H1 (cell line): ENCODE measurements around the gene RNF166. TPM values are rescaled to one million over a fixed set of nuclear protein-coding genes. Genes with fewer than 3 reads are reported as not detected.

Experiments used
- CTCF ChIA-PET: fragments of 300-600 bp; sonication (Branson Sonifier 250); formaldehyde crosslinking; loops from one replicate; lab custom pipeline; 2021; ENCODE audit not compliant: partially characterized antibody; lab: Charles Lee
- POLR2A ChIA-PET: fragments of 300-600 bp; sonication (Branson Sonifier 250); formaldehyde crosslinking; loops from one replicate; lab custom pipeline; 2021; ENCODE audit warnings: inconsistent platforms; ENCODE audit not compliant: partially characterized antibody; lab: Charles Lee
- DNase-seq, 2 experiments: peaks; one replicate each; pipeline versions ENCODE4 v3.0.0 to v3.0.0-alpha.2; 2010 to 2022; ENCODE audit warnings: low spot score in 2 of 2, low read depth in 1 of 2, mixed read lengths in 1 of 2
- FAIRE-seq: peaks from 2 replicates; lab custom pipeline; 2011; peaks lifted over from hg19 to GRCh38; lab: Jason Lieb, UNC
- H2AFZ ChIP-seq: 2 replicates; pipeline ENCODE4 v1.8.1; 2012; ENCODE audit warnings: low read length, inconsistent platforms
- H2AK5ac ChIP-seq: 2 replicates; pipeline ENCODE4 v1.6.1; 2013; ENCODE audit warnings: low read depth, low read length
- H2BK120ac ChIP-seq: replicated peaks from 2 replicates; pipeline ENCODE3; 2013; ENCODE audit warnings: low read depth, low read length, inconsistent platforms
- H2BK12ac ChIP-seq: 2 replicates; pipeline ENCODE4 v1.6.1; 2013; ENCODE audit warnings: low read depth, low read length
- H2BK15ac ChIP-seq: 2 replicates; pipeline ENCODE4 v1.6.1; 2013; ENCODE audit warnings: low read length
- H2BK20ac ChIP-seq: 2 replicates; pipeline ENCODE4 v1.6.1; 2013; ENCODE audit warnings: low read length
- H2BK5ac ChIP-seq: 2 replicates; pipeline ENCODE4 v1.6.1; 2013; ENCODE audit warnings: low read depth, low read length
- H3K14ac ChIP-seq: 2 replicates; pipeline ENCODE4 v1.6.1; 2013; ENCODE audit warnings: inconsistent platforms; ENCODE audit not compliant: insufficient read length
- H3K18ac ChIP-seq: 2 replicates; pipeline ENCODE4 v1.6.1; 2013; ENCODE audit warnings: low read length; ENCODE audit errors: extremely low read depth
- H3K23ac ChIP-seq: 2 replicates; pipeline ENCODE4 v1.6.1; 2013; ENCODE audit warnings: inconsistent platforms; ENCODE audit not compliant: insufficient read length
- H3K23me2 ChIP-seq: 2 replicates; pipeline ENCODE4 v1.6.1; 2013; ENCODE audit warnings: low read depth, low read length
- H3K27ac ChIP-seq: 2 replicates; pipeline ENCODE4 v1.6.1; 2011; ENCODE audit warnings: low read depth, low read length, inconsistent platforms
- H3K27me3 ChIP-seq, 4 experiments: replicated peaks in 1 of 4; 1 replicate in 1 of 4; 2 replicates in 3 of 4; pipeline versions ENCODE4 v1.6.1 to v1.8.1; 2011 to 2013; ENCODE audit warnings: low read length in 3 of 4, mild to moderate bottlenecking in 3 of 4, inconsistent platforms in 2 of 4, mixed read lengths in 2 of 4, moderate library complexity in 1 of 4; ENCODE audit not compliant: control insufficient read depth in 3 of 4, insufficient read depth in 3 of 4; ENCODE audit errors: extremely low read depth in 1 of 4
- H3K36me3 ChIP-seq, 4 experiments: 2 replicates each; pipeline versions ENCODE4 v1.6.1 to v1.8.1; 2011 to 2013; ENCODE audit warnings: mild to moderate bottlenecking in 4 of 4, low read length in 3 of 4, moderate library complexity in 2 of 4, control low read depth in 1 of 4, inconsistent platforms in 1 of 4; ENCODE audit not compliant: insufficient read depth in 4 of 4, control insufficient read depth in 2 of 4
- H3K4ac ChIP-seq: replicated peaks from 2 replicates; pipeline ENCODE3; 2013; ENCODE audit warnings: low read length, low read depth, mixed read lengths, inconsistent platforms; ENCODE audit not compliant: insufficient read length
- H3K4me1 ChIP-seq, 4 experiments: replicated peaks in 1 of 4; 1 replicate in 1 of 4; 2 replicates in 3 of 4; pipeline versions ENCODE4 v1.6.1 to v1.8.1; 2011 to 2013; ENCODE audit warnings: low read length in 3 of 4, inconsistent platforms in 2 of 4, mixed read lengths in 1 of 4; ENCODE audit not compliant: insufficient read depth in 4 of 4, control insufficient read depth in 3 of 4
- H3K4me2 ChIP-seq, 2 experiments: 2 replicates each; pipeline versions ENCODE4 v1.6.1 to v1.8.1; 2011 to 2013; ENCODE audit warnings: low read depth in 2 of 2, low read length in 2 of 2, control low read depth in 1 of 2, inconsistent platforms in 1 of 2, mild to moderate bottlenecking in 1 of 2; ENCODE audit not compliant: insufficient read depth in 1 of 2
- H3K4me3 ChIP-seq, 4 experiments: fragments of 200-600, 300-600 bp in 1 of 4; sonication (generic), shearing (Covaris generic), sonication (Bioruptor Twin) in 1 of 4; 2 replicates each; pipeline versions ENCODE4 v1.5.1 to v1.8.1; 2011 to 2016; ENCODE audit warnings: low read length in 4 of 4, low read depth in 3 of 4, control low read depth in 2 of 4, inconsistent platforms in 2 of 4, mild to moderate bottlenecking in 2 of 4, mixed read lengths in 1 of 4, moderate library complexity in 1 of 4; ENCODE audit not compliant: insufficient read depth in 2 of 4; ENCODE audit errors: extremely low read depth in 1 of 4
- H3K56ac ChIP-seq: replicated peaks from 2 replicates; pipeline ENCODE3; 2013; ENCODE audit warnings: low read depth, mild to moderate bottlenecking, mixed read lengths, low read length, inconsistent platforms; ENCODE audit not compliant: insufficient read length
- H3K79me1 ChIP-seq: 2 replicates; pipeline ENCODE4 v1.6.1; 2013; ENCODE audit warnings: low read depth, low read length, control low read depth
- H3K79me2 ChIP-seq, 2 experiments: 2 replicates each; pipeline versions ENCODE4 v1.6.1 to v1.8.1; 2012 to 2013; ENCODE audit warnings: low read length in 2 of 2, mild to moderate bottlenecking in 2 of 2, inconsistent platforms in 1 of 2; ENCODE audit not compliant: insufficient read depth in 2 of 2, control insufficient read depth in 1 of 2
- H3K9ac ChIP-seq, 4 experiments: replicated peaks in 1 of 4; 1 replicate in 1 of 4; 2 replicates in 3 of 4; pipeline versions ENCODE4 v1.6.1 to v1.8.1; 2011 to 2013; ENCODE audit warnings: low read depth in 3 of 4, low read length in 3 of 4, control low read depth in 2 of 4, mild to moderate bottlenecking in 2 of 4, moderate library complexity in 2 of 4, inconsistent platforms in 1 of 4; ENCODE audit errors: extremely low read depth in 1 of 4
- H3K9me3 ChIP-seq, 2 experiments: 2 replicates each; pipeline versions ENCODE4 v1.6.1 to v1.8.1; 2012 to 2013; ENCODE audit warnings: mild to moderate bottlenecking in 2 of 2, moderate library complexity in 2 of 2, control low read depth in 1 of 2, inconsistent platforms in 1 of 2, low read depth in 1 of 2, low read length in 1 of 2, mixed read lengths in 1 of 2; ENCODE audit not compliant: insufficient read depth in 2 of 2
- H4K20me1 ChIP-seq, 2 experiments: replicated peaks in 1 of 2; 2 replicates each; pipeline versions ENCODE3 to v1.8.1; 2011 to 2013; ENCODE audit warnings: inconsistent platforms in 2 of 2, low read length in 2 of 2, mild to moderate bottlenecking in 1 of 2; ENCODE audit not compliant: insufficient read depth in 2 of 2, control insufficient read depth in 1 of 2
- H4K5ac ChIP-seq: 2 replicates; pipeline ENCODE4 v1.6.1; 2013; ENCODE audit warnings: low read length, low read depth, mixed read lengths, inconsistent platforms; ENCODE audit not compliant: insufficient read length
- H4K8ac ChIP-seq: 2 replicates; pipeline ENCODE4 v1.8.0; 2013; ENCODE audit warnings: mild to moderate bottlenecking, moderate library complexity, low read length, inconsistent platforms; ENCODE audit not compliant: insufficient read depth; ENCODE audit errors: extremely low read depth
- H4K91ac ChIP-seq: replicated peaks from 2 replicates; pipeline ENCODE3; 2013; ENCODE audit warnings: low read length, mixed read lengths, inconsistent platforms; ENCODE audit not compliant: insufficient read length
- GABPA ChIP-seq: IDR thresholded peaks from 2 replicates; pipeline ENCODE4 v1.6.1; 2011; ENCODE audit warnings: mild to moderate bottlenecking, low read length, moderate library complexity, borderline replicate concordance; ENCODE audit not compliant: insufficient read depth
- GTF2F1 ChIP-seq: IDR thresholded peaks from 2 replicates; pipeline ENCODE4 v1.6.1; 2012; ENCODE audit warnings: low read depth, low read length, improper control_type of control experiment, borderline replicate concordance
- HDAC6 ChIP-seq: IDR thresholded peaks from one replicate; pipeline ENCODE4 v1.7.1; 2012; ENCODE audit warnings: low read depth, mild to moderate bottlenecking, inconsistent platforms, low read length, moderate library complexity
- NRF1 ChIP-seq: IDR thresholded peaks from 2 replicates; pipeline ENCODE4 v1.6.1; 2011; ENCODE audit warnings: mild to moderate bottlenecking, low read depth, low read length, improper control_type of control experiment
- YY1 ChIP-seq: IDR thresholded peaks from 2 replicates; pipeline ENCODE4 v1.6.1; 2011; ENCODE audit warnings: low read depth, mild to moderate bottlenecking, low read length
- WGBS, 2 experiments: shearing (Covaris generic) in 1 of 2; methylation state at CpG; one replicate each; pipeline versions ENCODE4 v1.1.6 to v1.1.7; 2013 to 2015; ENCODE audit warnings: low lambda C conversion rate in 2 of 2, mixed read lengths in 2 of 2, inconsistent platforms in 1 of 2, low coverage in 1 of 2, missing lambda C conversion rate in 1 of 2; ENCODE audit not compliant: insufficient replicate concordance in 2 of 2, insufficient coverage in 1 of 2, insufficient read length in 1 of 2; ENCODE audit errors: extremely low coverage in 1 of 2, missing lambda C conversion rate in 1 of 2; 5-methylcytosine and 5-hydroxymethylcytosine counted together
- polyA plus RNA-seq, 7 experiments: library from polyadenylated mRNA; depleted of rRNA in 3 of 7; stranded (reverse) in 5 of 7; unstranded in 2 of 7; fragments of >200 nt in 5 of 7; fragments of 200-250 nt in 2 of 7; gene quantifications; 1 replicate in 5 of 7; 2 replicates in 1 of 7; 4 replicates in 1 of 7; pipeline versions ENCODE4 v1.2.1 to v1.2.3, GENCODE V29; 2011 to 2013; ENCODE audit warnings: missing spikeins in 2 of 7, mixed read lengths in 2 of 7
- total RNA-seq: library from RNA; stranded (reverse); fragmentation: NEBNext Ultra II Directional; extraction: Animal tissue kit (Norgen Biotek cat#: 25700); gene quantifications from 2 replicates; pipeline ENCODE4 v1.2.1, GENCODE V29; 2021
- TF ChIP-seq, protein P1 (sequence below), 3 experiments: IDR thresholded peaks; 1 replicate in 2 of 3; 2 replicates in 1 of 3; pipeline versions ENCODE4 v1.5.1 to v1.6.1; 2011; ENCODE audit warnings: low read length in 3 of 3, mild to moderate bottlenecking in 3 of 3, inconsistent platforms in 2 of 3, low read depth in 1 of 3, moderate library complexity in 1 of 3; ENCODE audit not compliant: insufficient read depth in 1 of 3; ENCODE audit errors: control extremely low read depth in 1 of 3

RNF166 gene
- total and polyA plus RNA-seq, 2 of the 8 experiments (the other 6 are each of a cell fraction or from before 2014, with no cell fraction given): 29.8 to 31.2 TPM

DNA sequence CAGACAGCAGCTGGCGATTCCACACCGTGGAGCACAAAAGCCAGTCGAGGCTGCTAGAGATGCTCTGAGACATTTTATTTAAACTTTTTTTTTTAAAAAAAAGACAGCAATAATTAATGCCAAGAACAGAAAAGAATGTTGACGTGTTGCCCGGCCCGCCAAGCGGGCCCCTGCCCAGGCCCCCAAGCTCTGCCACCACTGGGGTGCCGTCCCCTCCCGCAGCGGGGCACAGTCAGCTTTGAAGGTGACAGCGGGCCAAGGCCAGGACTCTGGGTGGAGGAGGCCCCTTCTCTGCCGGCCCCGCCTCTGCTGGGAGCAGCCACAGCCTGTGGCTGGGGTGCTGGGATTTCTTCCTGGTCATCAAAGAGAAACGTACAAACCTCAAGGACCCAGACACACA, 9.8 kb downstream of the RNF166 start:
- Histone ChIP-seq H4K20me1 (peaks cover 0 to 2% of the 10 kb centered on the region in 2 experiments), H3K56ac (no peak overlapping the region), H3K23me2 (no peaks in the 10 kb centered on the region), H3K9me3 (no peaks in the 10 kb centered on the region), H3K79me2 (no peaks in the 10 kb centered on the region; a peak in 1 of 4 replicates), H2BK12ac (no peak overlapping the region), H3K27ac (no peak overlapping the region), H2AK5ac (no peak overlapping the region), H2BK20ac (no peak overlapping the region), H3K14ac (no peak overlapping the region), H2BK15ac (no peak overlapping the region), H3K27me3 (no peaks in the 10 kb centered on the region), H3K23ac (no peak overlapping the region), H4K91ac (no peak overlapping the region), H3K4me1 (no peaks in the 10 kb centered on the region), H3K18ac (no peak overlapping the region), H4K5ac (no peak overlapping the region), H3K36me3 (peaks cover 0 to 15% (median 4%) of the 10 kb centered on the region in 4 experiments; a peak in 4 of 8 replicates), H3K4me2 (no peak overlapping the region), H4K8ac (no peak overlapping the region), H3K9ac (no peak overlapping the region), H2BK120ac (no peak overlapping the region), H3K79me1 (0 out of 2 replicates have a peak, but pooled peaks cover 2% of the 10 kb centered on the region), H2AFZ (no peak overlapping the region), H3K4ac (no peak overlapping the region), H2BK5ac (no peak overlapping the region), H3K4me3 (no peak overlapping the region)
- ChIA-PET CTCF (interaction anchor here (1.6 to 6.5 kb wide), 4 partner anchors 11 to 47 kb away, joined by 3 to 37 read pairs (median 5); no protein-coding TSS in a partner anchor), POLR2A (interaction anchor here (1.2 kb wide), 1 partner anchor 23 kb away, joined by 3 read pairs; no protein-coding TSS in a partner anchor)
- FAIRE-seq (no peak), DNase-seq (no peak)
- 93% methylated on average over 14 of the region's 14 CpGs; no CpG with 5 or more reads in 1 of the 2 experiments for whole genome bisulfite sequencing, 2 experiments
- TF ChIP-seq HDAC6: no peak
- TF ChIP-seq YY1: no peak
- no peak for TF ChIP-seq NRF1
- TF ChIP-seq, protein P1, sequence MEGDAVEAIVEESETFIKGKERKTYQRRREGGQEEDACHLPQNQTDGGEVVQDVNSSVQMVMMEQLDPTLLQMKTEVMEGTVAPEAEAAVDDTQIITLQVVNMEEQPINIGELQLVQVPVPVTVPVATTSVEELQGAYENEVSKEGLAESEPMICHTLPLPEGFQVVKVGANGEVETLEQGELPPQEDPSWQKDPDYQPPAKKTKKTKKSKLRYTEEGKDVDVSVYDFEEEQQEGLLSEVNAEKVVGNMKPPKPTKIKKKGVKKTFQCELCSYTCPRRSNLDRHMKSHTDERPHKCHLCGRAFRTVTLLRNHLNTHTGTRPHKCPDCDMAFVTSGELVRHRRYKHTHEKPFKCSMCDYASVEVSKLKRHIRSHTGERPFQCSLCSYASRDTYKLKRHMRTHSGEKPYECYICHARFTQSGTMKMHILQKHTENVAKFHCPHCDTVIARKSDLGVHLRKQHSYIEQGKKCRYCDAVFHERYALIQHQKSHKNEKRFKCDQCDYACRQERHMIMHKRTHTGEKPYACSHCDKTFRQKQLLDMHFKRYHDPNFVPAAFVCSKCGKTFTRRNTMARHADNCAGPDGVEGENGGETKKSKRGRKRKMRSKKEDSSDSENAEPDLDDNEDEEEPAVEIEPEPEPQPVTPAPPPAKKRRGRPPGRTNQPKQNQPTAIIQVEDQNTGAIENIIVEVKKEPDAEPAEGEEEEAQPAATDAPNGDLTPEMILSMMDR (IDR thresholded peaks at IDR 0.05; ENCODE audit: control extremely low read depth in 1 of 3, insufficient read depth in 1 of 3, low read depth in 1 of 3, low read length in 3 of 3): no peak
- no peak for TF ChIP-seq GTF2F1
- no peak for TF ChIP-seq GABPA
